Neuronal stem cell (in vitro differentiated cells): ENCODE results near the gene AGBL4.

Experiments
- DNase-seq: peaks from one replicate; pipeline ENCODE4 v3.0.0-alpha.2; 2013; ENCODE audit warnings: low spot score
- H2AFZ ChIP-seq: one replicate; pipeline ENCODE4 v1.6.1; 2013; ENCODE audit warnings: mild to moderate bottlenecking, low read length, inconsistent platforms
- H2AK5ac ChIP-seq: 2 replicates; pipeline ENCODE4 v1.6.1; 2013; ENCODE audit warnings: low read depth, mild to moderate bottlenecking, inconsistent platforms, low read length, moderate library complexity, mixed read lengths
- H2BK120ac ChIP-seq: 2 replicates; pipeline ENCODE4 v1.6.1; 2013; ENCODE audit warnings: low read depth, mild to moderate bottlenecking, inconsistent platforms, low read length, moderate library complexity, mixed read lengths
- H2BK12ac ChIP-seq: one replicate; pipeline ENCODE4 v1.6.1; 2013; ENCODE audit warnings: low read length, inconsistent platforms
- H2BK15ac ChIP-seq: 2 replicates; pipeline ENCODE4 v1.6.1; 2013; ENCODE audit warnings: mild to moderate bottlenecking, low read length, inconsistent platforms, mixed read lengths
- H2BK5ac ChIP-seq: one replicate; pipeline ENCODE4 v1.6.1; 2013; ENCODE audit warnings: inconsistent platforms, mild to moderate bottlenecking, low read length, moderate library complexity
- H3K14ac ChIP-seq: one replicate; pipeline ENCODE4 v1.6.1; 2013; ENCODE audit warnings: low read length, inconsistent platforms
- H3K18ac ChIP-seq: 2 replicates; pipeline ENCODE4 v1.6.1; 2013; ENCODE audit warnings: low read length, inconsistent platforms
- H3K23ac ChIP-seq: 2 replicates; pipeline ENCODE4 v1.6.1; 2013; ENCODE audit warnings: low read depth, mild to moderate bottlenecking, mixed read lengths, low read length, inconsistent platforms; ENCODE audit not compliant: poor library complexity
- H3K27ac ChIP-seq: replicated peaks from 3 replicates; pipeline ENCODE4 v1.5.1; 2013; ENCODE audit warnings: low read length, inconsistent platforms
- H3K27me3 ChIP-seq, 3 experiments: 2 replicates each; pipeline ENCODE4 v1.6.1; 2013; ENCODE audit warnings: low read length in 3 of 3, mild to moderate bottlenecking in 2 of 3, inconsistent platforms in 1 of 3, low read depth in 1 of 3, mixed read lengths in 1 of 3, moderate library complexity in 1 of 3; ENCODE audit not compliant: control insufficient read depth in 3 of 3, insufficient read depth in 3 of 3
- H3K36me3 ChIP-seq, 2 donors: replicated peaks in 1 of 2; 2 replicates each; pipeline ENCODE4 v1.6.1; 2013; ENCODE audit warnings: low read length in 2 of 2; ENCODE audit not compliant: control insufficient read depth in 2 of 2, insufficient read depth in 2 of 2
- H3K4ac ChIP-seq: 2 replicates; pipeline ENCODE4 v1.6.1; 2013; ENCODE audit warnings: inconsistent platforms, mild to moderate bottlenecking, low read length, moderate library complexity
- H3K4me1 ChIP-seq, 2 donors: 1 replicate in 1 of 2; 2 replicates in 1 of 2; pipeline ENCODE4 v1.6.1; 2013; ENCODE audit warnings: low read length in 2 of 2, low read depth in 1 of 2; ENCODE audit not compliant: control insufficient read depth in 2 of 2, insufficient read depth in 1 of 2
- H3K4me2 ChIP-seq: one replicate; pipeline ENCODE4 v1.6.1; 2013; ENCODE audit warnings: mild to moderate bottlenecking, low read length, inconsistent platforms; ENCODE audit not compliant: insufficient read depth, poor library complexity, severe bottlenecking
- H3K4me3 ChIP-seq, 2 donors: 2 replicates each; pipeline ENCODE4 v1.5.1; 2013; ENCODE audit warnings: low read length in 2 of 2, mild to moderate bottlenecking in 2 of 2, inconsistent platforms in 1 of 2, moderate library complexity in 1 of 2
- H3K79me1 ChIP-seq: one replicate; pipeline ENCODE4 v1.6.1; 2013; ENCODE audit warnings: low read depth, mild to moderate bottlenecking, inconsistent platforms, low read length, moderate library complexity
- H3K9ac ChIP-seq: one replicate; pipeline ENCODE4 v1.6.1; 2013; ENCODE audit warnings: mild to moderate bottlenecking, low read depth, low read length, inconsistent platforms; ENCODE audit not compliant: poor library complexity
- H3K9me3 ChIP-seq, 2 donors: replicated peaks in 1 of 2; 2 replicates each; pipeline versions ENCODE3 to v1.6.1; 2013; ENCODE audit warnings: low read length in 2 of 2, mild to moderate bottlenecking in 2 of 2, inconsistent platforms in 1 of 2, low read depth in 1 of 2, mixed read lengths in 1 of 2, moderate library complexity in 1 of 2; ENCODE audit not compliant: control insufficient read depth in 2 of 2, insufficient read depth in 1 of 2
- H4K8ac ChIP-seq: one replicate; pipeline ENCODE4 v1.6.1; 2013; ENCODE audit warnings: low read depth, mild to moderate bottlenecking, inconsistent platforms, low read length, moderate library complexity
- H4K91ac ChIP-seq: one replicate; pipeline ENCODE4 v1.6.1; 2013; ENCODE audit warnings: low read length, low read depth, mild to moderate bottlenecking, inconsistent platforms; ENCODE audit not compliant: poor library complexity
- WGBS, 2 donors: extraction: QIAGEN DNeasy Blood & Tissue Kit; methylation state at CpG; one replicate each; pipeline ENCODE4 v1.1.7; 2013; ENCODE audit warnings: missing lambda C conversion rate in 2 of 2, mixed read lengths in 1 of 2; ENCODE audit not compliant: insufficient read length in 2 of 2, insufficient replicate concordance in 1 of 2; ENCODE audit errors: extremely low coverage in 2 of 2; 5-methylcytosine and 5-hydroxymethylcytosine counted together

Gene AGBL4

GRCh38 chr1:48725341-48726046 is 1298.3 kb downstream of the AGBL4 start:
- no peak overlapping the region for H3K4me3 ChIP-seq
- no peak overlapping the region for H2BK120ac ChIP-seq
- H3K18ac ChIP-seq, result no peak overlapping the region
- no peak overlapping the region for H3K23ac ChIP-seq
- H2BK5ac ChIP-seq, result no peak overlapping the region
- H3K27me3 ChIP-seq, result no peaks in the 10 kb centered on the region
- WGBS, 2 donors, result no CpG with 5 or more reads among the region's 5 CpGs
- H3K4me1 ChIP-seq, result no peaks in the 10 kb centered on the region
- H3K4ac ChIP-seq, result no peak overlapping the region
- H2BK15ac ChIP-seq, result no peak overlapping the region
- H2AFZ ChIP-seq, result no peak overlapping the region
- no peaks in the 10 kb centered on the region for H3K9me3 ChIP-seq
- H3K79me1 ChIP-seq, result no peaks in the 10 kb centered on the region
- H3K27ac ChIP-seq, result no peak overlapping the region
- H2AK5ac ChIP-seq, result no peak overlapping the region
- no peak overlapping the region for H3K4me2 ChIP-seq
- H3K36me3 ChIP-seq, result peaks cover 6 to 38% of the 10 kb centered on the region in 2 donors
- H3K9ac ChIP-seq, result no peak overlapping the region
- H2BK12ac ChIP-seq, result no peak overlapping the region
- H3K14ac ChIP-seq, result no peak overlapping the region
- H4K8ac ChIP-seq, result no peak overlapping the region
- H4K91ac ChIP-seq, result no peak overlapping the region
- no peak for DNase-seq

GRCh38 chr1:48720929-48721328 is 1302.8 kb downstream of the AGBL4 start:
- H3K9me3 ChIP-seq, result no peaks in the 10 kb centered on the region
- no peak overlapping the region for H4K91ac ChIP-seq
- no peak overlapping the region for H2BK12ac ChIP-seq
- H2BK120ac ChIP-seq, result no peak overlapping the region
- no peak overlapping the region for H3K4me3 ChIP-seq
- H3K4me1 ChIP-seq, result no peaks in the 10 kb centered on the region
- H3K18ac ChIP-seq, result no peak overlapping the region
- H4K8ac ChIP-seq, result no peak overlapping the region
- no peak for DNase-seq
- no peak overlapping the region for H2AFZ ChIP-seq
- no peak overlapping the region for H2BK5ac ChIP-seq
- H2AK5ac ChIP-seq, result no peak overlapping the region
- no peaks in the 10 kb centered on the region for H3K36me3 ChIP-seq
- H3K4ac ChIP-seq, result no peak overlapping the region
- no peak overlapping the region for H3K14ac ChIP-seq
- H3K9ac ChIP-seq, result no peak overlapping the region
- H3K23ac ChIP-seq, result no peak overlapping the region
- no peaks in the 10 kb centered on the region for H3K79me1 ChIP-seq
- H3K4me2 ChIP-seq, result no peak overlapping the region
- H3K27ac ChIP-seq, result no peak overlapping the region
- no peaks in the 10 kb centered on the region for H3K27me3 ChIP-seq
- no peak overlapping the region for H2BK15ac ChIP-seq

GRCh38 chr1:48718705-48719104 is 1305.0 kb downstream of the AGBL4 start:
- no peak overlapping the region for H3K4ac ChIP-seq

GRCh38 chr1:48718116-48718630 is 1305.6 kb downstream of the AGBL4 start:
- Histone ChIP-seq H3K27me3 (no peaks in the 10 kb centered on the region), H3K14ac (no peak overlapping the region), H2BK120ac (no peak overlapping the region), H3K4ac (no peak overlapping the region), H2BK15ac (no peak overlapping the region), H3K9me3 (no peaks in the 10 kb centered on the region), H4K8ac (no peak overlapping the region), H3K18ac (no peak overlapping the region), H3K9ac (no peak overlapping the region), H3K79me1 (no peaks in the 10 kb centered on the region), H3K4me2 (no peak overlapping the region), H3K4me3 (no peak overlapping the region), H3K36me3 (no peaks in the 10 kb centered on the region), H3K27ac (no peak overlapping the region), H4K91ac (no peak overlapping the region), H2AK5ac (no peak overlapping the region), H2BK5ac (no peak overlapping the region), H3K23ac (no peak overlapping the region), H2BK12ac (no peak overlapping the region), H2AFZ (no peak overlapping the region), H3K4me1 (no peaks in the 10 kb centered on the region)
- DNase-seq, result no peak

More at GRCh38 chr1:48718705-48719104, 1305.0 kb downstream of the AGBL4 start:
- no peak overlapping the region for H2BK120ac ChIP-seq
- no peaks in the 10 kb centered on the region for H3K27me3 ChIP-seq
- no peak overlapping the region for H4K8ac ChIP-seq
- no peak overlapping the region for H2AFZ ChIP-seq
- H3K18ac ChIP-seq, result no peak overlapping the region
- no peak overlapping the region for H4K91ac ChIP-seq
- H3K27ac ChIP-seq, result no peak overlapping the region
- no peak overlapping the region for H3K14ac ChIP-seq
- no peak overlapping the region for H2BK15ac ChIP-seq
- H3K4me1 ChIP-seq, result no peaks in the 10 kb centered on the region
- H3K9ac ChIP-seq, result no peak overlapping the region
- H2AK5ac ChIP-seq, result no peak overlapping the region
- H3K4me3 ChIP-seq, result no peak overlapping the region
- no CpG with 5 or more reads among the region's 4 CpGs for WGBS, 2 donors
- no peak overlapping the region for H3K23ac ChIP-seq
- H3K4me2 ChIP-seq, result no peak overlapping the region
- no peaks in the 10 kb centered on the region for H3K9me3 ChIP-seq
- no peak for DNase-seq
- no peak overlapping the region for H2BK5ac ChIP-seq
- no peaks in the 10 kb centered on the region for H3K36me3 ChIP-seq
- no peaks in the 10 kb centered on the region for H3K79me1 ChIP-seq
- no peak overlapping the region for H2BK12ac ChIP-seq
